ENCODE data around the gene MGAM2. TPM values are rescaled to one million over a fixed set of nuclear protein-coding genes. Genes with fewer than 3 reads are reported as not detected.

Gene MGAM2
- total RNA-seq, 4 donors from 2014 or later: 8.4 to 84.5 (median 46.8) TPM

DNA sequence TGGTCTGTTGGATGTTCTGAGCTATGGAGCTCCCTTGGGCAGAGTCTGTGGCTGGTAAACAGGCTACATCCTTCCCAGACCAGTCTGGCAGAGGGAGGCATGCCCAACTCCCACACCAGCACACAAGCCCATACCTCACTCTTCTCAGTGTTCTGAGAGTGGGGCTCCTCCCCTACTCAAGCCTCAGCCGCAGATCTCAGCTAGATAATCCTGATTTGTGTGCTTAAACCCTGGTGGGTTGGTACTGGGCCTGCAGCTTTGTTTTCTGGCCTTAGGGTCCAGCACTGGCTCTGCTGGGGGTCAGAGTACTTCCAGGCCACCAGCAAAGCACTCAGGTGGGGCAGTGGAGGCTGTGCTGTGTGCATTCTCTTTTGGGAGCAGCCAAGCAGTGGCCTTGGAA is 70.4 kb downstream of the MGAM2 start:
- Histone ChIP-seq H3K36me3 (no peaks in the 10 kb centered on the region), H3K9me3 (no peaks in the 10 kb centered on the region), H3K4me1 (no peaks in the 10 kb centered on the region), H3K4me3 (no peak overlapping the region), H3K27ac (no peak overlapping the region), H3K27me3 (no peaks in the 10 kb centered on the region)
- WGBS, 2 donors (ENCODE audit: low coverage in 1 of 2): 88% methylated on average over 1 of the region's 1 CpG; no CpG with 5 or more reads in 1 of the 2 donors
- DNase-seq: no peak
- in situ Hi-C loops (cut with MboI; ENCODE audit: low pct_ligation_motif_present in 1 of 4, low pct_unique_long_range_greater_than_20kb in 1 of 4, low sequenced_read_pairs in 3 of 4): loop anchor here in 3 of 4 donors (10.0 to 25.0 kb wide), 2 partner anchors 207 to 220 kb away; partner anchors contain the start of gene TAS2R38 (in 3 of the 3)
- intact Hi-C loops (cut with DNase I; ENCODE audit: low total_unique reads): no loop called here
- TF ChIP-seq POLR2AphosphoS5 (IDR thresholded peaks at IDR 0.05): no peak
- TF ChIP-seq EP300 (IDR thresholded peaks at IDR 0.05; ENCODE audit: low read depth): no peak
- no peak for TF ChIP-seq POLR2A (IDR thresholded peaks at IDR 0.05)
- TF ChIP-seq, protein P1, sequence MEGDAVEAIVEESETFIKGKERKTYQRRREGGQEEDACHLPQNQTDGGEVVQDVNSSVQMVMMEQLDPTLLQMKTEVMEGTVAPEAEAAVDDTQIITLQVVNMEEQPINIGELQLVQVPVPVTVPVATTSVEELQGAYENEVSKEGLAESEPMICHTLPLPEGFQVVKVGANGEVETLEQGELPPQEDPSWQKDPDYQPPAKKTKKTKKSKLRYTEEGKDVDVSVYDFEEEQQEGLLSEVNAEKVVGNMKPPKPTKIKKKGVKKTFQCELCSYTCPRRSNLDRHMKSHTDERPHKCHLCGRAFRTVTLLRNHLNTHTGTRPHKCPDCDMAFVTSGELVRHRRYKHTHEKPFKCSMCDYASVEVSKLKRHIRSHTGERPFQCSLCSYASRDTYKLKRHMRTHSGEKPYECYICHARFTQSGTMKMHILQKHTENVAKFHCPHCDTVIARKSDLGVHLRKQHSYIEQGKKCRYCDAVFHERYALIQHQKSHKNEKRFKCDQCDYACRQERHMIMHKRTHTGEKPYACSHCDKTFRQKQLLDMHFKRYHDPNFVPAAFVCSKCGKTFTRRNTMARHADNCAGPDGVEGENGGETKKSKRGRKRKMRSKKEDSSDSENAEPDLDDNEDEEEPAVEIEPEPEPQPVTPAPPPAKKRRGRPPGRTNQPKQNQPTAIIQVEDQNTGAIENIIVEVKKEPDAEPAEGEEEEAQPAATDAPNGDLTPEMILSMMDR (IDR thresholded peaks at IDR 0.05): no peak

DNA sequence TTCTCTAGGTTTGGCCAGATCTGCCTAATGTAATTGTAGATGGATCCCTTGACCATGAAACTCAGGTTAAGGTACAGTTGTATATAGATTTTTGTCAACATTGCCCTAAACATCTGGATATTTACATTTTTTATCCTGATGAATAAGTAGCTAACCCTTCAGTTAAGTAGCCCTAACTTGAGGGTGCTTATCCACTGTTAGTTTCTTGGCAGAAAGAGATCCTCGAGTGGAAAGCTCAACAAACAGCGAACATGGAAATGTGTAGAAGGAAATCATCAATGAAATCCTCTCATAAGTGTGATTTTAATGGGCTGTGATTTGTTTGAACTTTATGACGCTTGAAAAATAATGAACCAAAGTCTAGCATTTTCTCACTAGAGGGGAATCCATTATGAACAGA is 73.6 kb downstream of the MGAM2 start:
- no peaks in the 10 kb centered on the region for H3K36me3 ChIP-seq
- no peak for DNase-seq
- TF ChIP-seq EP300 (IDR thresholded peaks at IDR 0.05; ENCODE audit: low read depth): no peak
- TF ChIP-seq POLR2A (IDR thresholded peaks at IDR 0.05): no peak
- TF ChIP-seq, protein P1 (IDR thresholded peaks at IDR 0.05): no peak
- TF ChIP-seq POLR2AphosphoS5 (IDR thresholded peaks at IDR 0.05): no peak
- no peaks in the 10 kb centered on the region for H3K9me3 ChIP-seq
- no peaks in the 10 kb centered on the region for H3K27me3 ChIP-seq
- 62 to 68% methylated on average over 3 of the region's 3 CpGs for WGBS, 2 donors (ENCODE audit: low coverage in 1 of 2)
- H3K4me1 ChIP-seq: no peaks in the 10 kb centered on the region
- H3K27ac ChIP-seq: no peak overlapping the region
- no peak overlapping the region for H3K4me3 ChIP-seq
- intact Hi-C loops (cut with DNase I; ENCODE audit: low total_unique reads): no loop called here
- in situ Hi-C loops (cut with MboI; ENCODE audit: low pct_ligation_motif_present in 1 of 4, low pct_unique_long_range_greater_than_20kb in 1 of 4, low sequenced_read_pairs in 3 of 4): loop anchor here in 3 of 4 donors (10.0 to 25.0 kb wide), 2 partner anchors 210 to 223 kb away; partner anchors contain the start of gene TAS2R38 (in 3 of the 3)

DNA sequence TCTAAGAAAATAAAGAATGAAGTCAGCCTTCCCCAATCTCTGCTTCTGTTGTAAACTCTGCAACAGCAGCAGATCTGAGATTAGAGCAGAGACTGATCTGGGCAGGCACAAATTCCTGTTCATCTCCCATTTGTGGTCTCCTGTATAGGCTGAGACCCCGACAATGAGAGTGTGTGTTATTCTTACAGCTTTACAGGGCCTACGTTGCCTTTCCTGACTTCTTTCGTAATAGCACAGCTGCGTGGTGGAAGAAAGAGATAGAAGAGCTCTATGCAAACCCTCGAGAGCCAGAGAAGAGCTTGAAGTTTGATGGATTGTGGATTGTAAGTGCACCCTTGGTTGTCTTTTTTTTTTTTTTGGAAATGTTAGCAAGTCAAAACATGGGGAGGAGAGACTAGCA is 74.3 kb downstream of the MGAM2 start:
- H3K9me3 ChIP-seq: no peaks in the 10 kb centered on the region
- no peak overlapping the region for H3K27ac ChIP-seq
- no peak for TF ChIP-seq POLR2A (IDR thresholded peaks at IDR 0.05)
- TF ChIP-seq POLR2AphosphoS5 (IDR thresholded peaks at IDR 0.05): no peak
- TF ChIP-seq, protein P1 (IDR thresholded peaks at IDR 0.05): no peak
- TF ChIP-seq EP300 (IDR thresholded peaks at IDR 0.05; ENCODE audit: low read depth): no peak
- H3K27me3 ChIP-seq: no peaks in the 10 kb centered on the region
- in situ Hi-C loops (cut with MboI; ENCODE audit: low pct_ligation_motif_present in 1 of 4, low pct_unique_long_range_greater_than_20kb in 1 of 4, low sequenced_read_pairs in 3 of 4): loop anchor here in 3 of 4 donors (10.0 to 25.0 kb wide), 2 partner anchors 211 to 224 kb away; partner anchors contain the start of gene TAS2R38 (in 3 of the 3)
- no peaks in the 10 kb centered on the region for H3K4me1 ChIP-seq
- intact Hi-C loops (cut with DNase I; ENCODE audit: low total_unique reads): no loop called here
- WGBS, 2 donors (ENCODE audit: low coverage in 1 of 2): 62 to 67% methylated on average over 5 of the region's 5 CpGs
- H3K36me3 ChIP-seq: no peaks in the 10 kb centered on the region
- no peak for DNase-seq
- no peak overlapping the region for H3K4me3 ChIP-seq

DNA sequence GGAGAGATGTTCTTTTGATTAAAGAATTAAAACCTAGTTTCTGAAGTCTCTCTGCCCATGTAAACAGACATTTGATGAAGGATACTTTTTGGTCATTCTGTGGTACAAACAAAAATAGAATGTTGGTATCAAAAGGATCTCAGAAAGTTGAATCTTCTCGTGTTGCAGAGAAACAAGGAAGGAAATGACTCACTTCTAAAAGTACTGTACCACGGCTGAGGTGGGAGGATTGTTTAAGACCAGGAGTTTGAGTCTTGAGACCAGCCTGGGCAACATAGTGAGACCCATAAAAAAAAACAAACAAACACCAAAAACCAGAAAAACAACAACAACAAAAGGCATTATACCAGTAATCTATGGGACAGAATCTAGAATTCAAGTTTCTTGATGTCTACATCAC is 76.6 kb downstream of the MGAM2 start:
- Histone ChIP-seq H3K27me3 (no peaks in the 10 kb centered on the region), H3K4me1 (no peaks in the 10 kb centered on the region), H3K4me3 (no peak overlapping the region), H3K36me3 (no peaks in the 10 kb centered on the region), H3K9me3 (no peaks in the 10 kb centered on the region), H3K27ac (no peak overlapping the region)
- 37 to 48% methylated on average over 2 of the region's 2 CpGs for WGBS, 2 donors (ENCODE audit: low coverage in 1 of 2)
- intact Hi-C loops (cut with DNase I; ENCODE audit: low total_unique reads): no loop called here
- in situ Hi-C loops (cut with MboI; ENCODE audit: low pct_ligation_motif_present in 1 of 4, low pct_unique_long_range_greater_than_20kb in 1 of 4, low sequenced_read_pairs in 3 of 4): loop anchor here in 3 of 4 donors (10.0 to 25.0 kb wide), 2 partner anchors 213 to 226 kb away; partner anchors contain the start of gene TAS2R38 (in 3 of the 3)
- no peak for DNase-seq
- TF ChIP-seq POLR2AphosphoS5 (IDR thresholded peaks at IDR 0.05) (no peak), EP300 (IDR thresholded peaks at IDR 0.05; ENCODE audit: low read depth) (no peak), POLR2A (IDR thresholded peaks at IDR 0.05) (no peak)
- TF ChIP-seq, protein P1 (IDR thresholded peaks at IDR 0.05): no peak

Measured in transverse colon (tissue), 4 donors.